Progenitor cell of endocrine pancreas (in vitro differentiated cells): ENCODE data around the gene ATP5F1C. TPM values are rescaled to one million over a fixed set of nuclear protein-coding genes. Genes with fewer than 3 reads are reported as not detected.
A peak's percentile ranks its signal among the peaks of the same experiment; 100 is the strongest.
"Not testable (repeated sequence)": the region's sequence is repeated elsewhere in the genome, so short reads cannot be mapped to it uniquely, and the experiment has no call there.

ENCODE experiments used
- DNase-seq: peaks from one replicate; pipeline ENCODE4 v3.0.0; 2021; ENCODE audit warnings: low spot score; ENCODE audit not compliant: unreplicated experiment
- H3K27ac Mint-ChIP-seq: 2 replicates; pipeline ENCODE4 v1.8.0; 2021; ENCODE audit warnings: mild to moderate bottlenecking, moderate library complexity, mixed read lengths
- H3K27me3 Mint-ChIP-seq: 2 replicates; pipeline ENCODE4 v1.8.0; 2021; ENCODE audit warnings: mixed read lengths
- H3K36me3 Mint-ChIP-seq: 2 replicates; pipeline ENCODE4 v1.8.0; 2022; ENCODE audit warnings: mixed read lengths; ENCODE audit not compliant: insufficient read depth
- H3K4me1 Mint-ChIP-seq: 2 replicates; pipeline ENCODE4 v1.8.0; 2021; ENCODE audit warnings: low read depth, mixed read lengths
- H3K4me3 Mint-ChIP-seq: 2 replicates; pipeline ENCODE4 v1.8.0; 2021; ENCODE audit warnings: low read depth, mild to moderate bottlenecking, moderate library complexity, mixed read lengths
- H3K9me3 Mint-ChIP-seq: 2 replicates; pipeline ENCODE4 v1.8.0; 2021; ENCODE audit warnings: low read depth, mixed read lengths
- long read RNA-seq: library from polyadenylated mRNA; unstranded; transcript quantifications from one replicate; pipeline ENCODE4 v2.0.0, GENCODE V29; 2020
- total RNA-seq: library from RNA; stranded (reverse); gene quantifications from 2 replicates; pipeline ENCODE4 v1.2.1, GENCODE V29; 2021
- TF ChIP-seq, protein P1 (sequence below): fragments of 200-600 bp; sonication (generic); IDR thresholded peaks from one replicate; pipeline ENCODE4 v1.5.0; 2021; ENCODE audit warnings: antibody characterized with exemption, mild to moderate bottlenecking; ENCODE audit not compliant: unreplicated experiment

Gene ATP5F1C
- total RNA-seq = 220 and 221 TPM in 2 replicates
- long read RNA-seq, transcript ATP5F1C-202 (10 exons, 1,163 nt) = major isoform, 205 of 231 reads
- long read RNA-seq, partial matches to known transcripts = 11 of 231 reads
- long read RNA-seq, other reads (novel, unspliced or antisense) = 9 of 231 reads

DNA sequence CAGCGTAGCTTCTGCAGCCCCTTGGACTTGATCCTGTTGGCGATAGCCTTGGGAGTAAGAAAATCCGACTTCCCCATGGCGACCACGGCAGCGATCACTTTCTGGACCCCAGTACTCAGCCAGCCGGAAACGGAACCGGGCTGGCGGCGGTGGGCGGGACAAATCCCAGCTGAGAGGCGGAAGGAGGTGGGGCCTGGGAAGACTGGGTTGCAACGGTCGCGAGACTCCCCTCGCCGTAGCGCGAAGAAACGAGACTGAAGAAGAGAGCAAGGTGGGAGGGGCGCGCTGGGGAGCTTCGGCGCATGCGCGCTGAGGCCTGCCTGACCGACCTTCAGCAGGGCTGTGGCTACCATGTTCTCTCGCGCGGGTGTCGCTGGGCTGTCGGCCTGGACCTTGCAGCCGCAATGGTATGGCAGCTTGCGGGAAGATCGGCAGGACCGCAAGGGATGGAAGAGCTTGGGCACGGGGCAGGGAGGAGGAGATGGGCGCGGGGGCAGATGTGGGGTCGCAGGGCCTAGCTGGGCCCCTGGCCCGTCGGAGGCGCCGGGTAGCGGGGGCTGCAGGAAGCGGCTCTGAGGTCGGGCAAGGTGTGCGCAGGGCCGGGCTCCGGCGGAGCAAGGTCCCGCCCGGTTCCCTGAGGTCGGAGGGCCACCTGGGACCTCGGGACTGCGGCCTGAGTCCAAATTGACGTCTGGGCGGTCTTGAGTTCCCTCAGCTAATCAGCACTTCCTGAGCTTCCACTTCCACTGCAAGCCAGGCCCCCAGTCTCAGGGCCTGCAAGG is at the start of gene ATP5F1C, which contains the start of gene KIN:
ATP5F1C (plus strand) TSS at position 321 of the 782 bp plus-strand sequence; CDS start at position 352, 31 bp downstream.
KIN (minus strand) TSS at position 137 of the 782 bp plus-strand sequence; CDS start at position 77, 60 bp downstream.
- Mint-ChIP-seq H3K4me1 (peaks cover 14% of the 10 kb centered on the region), H3K27me3 (no peaks in the 10 kb centered on the region), H3K36me3 (peaks cover 3% of the 10 kb centered on the region), H3K4me3 (no peak within 1 kb of the TSS), H3K27ac (no peak within 1 kb of the TSS), H3K9me3 (no peaks in the 10 kb centered on the region)
- TF ChIP-seq, protein P1, sequence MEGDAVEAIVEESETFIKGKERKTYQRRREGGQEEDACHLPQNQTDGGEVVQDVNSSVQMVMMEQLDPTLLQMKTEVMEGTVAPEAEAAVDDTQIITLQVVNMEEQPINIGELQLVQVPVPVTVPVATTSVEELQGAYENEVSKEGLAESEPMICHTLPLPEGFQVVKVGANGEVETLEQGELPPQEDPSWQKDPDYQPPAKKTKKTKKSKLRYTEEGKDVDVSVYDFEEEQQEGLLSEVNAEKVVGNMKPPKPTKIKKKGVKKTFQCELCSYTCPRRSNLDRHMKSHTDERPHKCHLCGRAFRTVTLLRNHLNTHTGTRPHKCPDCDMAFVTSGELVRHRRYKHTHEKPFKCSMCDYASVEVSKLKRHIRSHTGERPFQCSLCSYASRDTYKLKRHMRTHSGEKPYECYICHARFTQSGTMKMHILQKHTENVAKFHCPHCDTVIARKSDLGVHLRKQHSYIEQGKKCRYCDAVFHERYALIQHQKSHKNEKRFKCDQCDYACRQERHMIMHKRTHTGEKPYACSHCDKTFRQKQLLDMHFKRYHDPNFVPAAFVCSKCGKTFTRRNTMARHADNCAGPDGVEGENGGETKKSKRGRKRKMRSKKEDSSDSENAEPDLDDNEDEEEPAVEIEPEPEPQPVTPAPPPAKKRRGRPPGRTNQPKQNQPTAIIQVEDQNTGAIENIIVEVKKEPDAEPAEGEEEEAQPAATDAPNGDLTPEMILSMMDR = no peak
- DNase-seq = peak; percentile 96

DNA sequence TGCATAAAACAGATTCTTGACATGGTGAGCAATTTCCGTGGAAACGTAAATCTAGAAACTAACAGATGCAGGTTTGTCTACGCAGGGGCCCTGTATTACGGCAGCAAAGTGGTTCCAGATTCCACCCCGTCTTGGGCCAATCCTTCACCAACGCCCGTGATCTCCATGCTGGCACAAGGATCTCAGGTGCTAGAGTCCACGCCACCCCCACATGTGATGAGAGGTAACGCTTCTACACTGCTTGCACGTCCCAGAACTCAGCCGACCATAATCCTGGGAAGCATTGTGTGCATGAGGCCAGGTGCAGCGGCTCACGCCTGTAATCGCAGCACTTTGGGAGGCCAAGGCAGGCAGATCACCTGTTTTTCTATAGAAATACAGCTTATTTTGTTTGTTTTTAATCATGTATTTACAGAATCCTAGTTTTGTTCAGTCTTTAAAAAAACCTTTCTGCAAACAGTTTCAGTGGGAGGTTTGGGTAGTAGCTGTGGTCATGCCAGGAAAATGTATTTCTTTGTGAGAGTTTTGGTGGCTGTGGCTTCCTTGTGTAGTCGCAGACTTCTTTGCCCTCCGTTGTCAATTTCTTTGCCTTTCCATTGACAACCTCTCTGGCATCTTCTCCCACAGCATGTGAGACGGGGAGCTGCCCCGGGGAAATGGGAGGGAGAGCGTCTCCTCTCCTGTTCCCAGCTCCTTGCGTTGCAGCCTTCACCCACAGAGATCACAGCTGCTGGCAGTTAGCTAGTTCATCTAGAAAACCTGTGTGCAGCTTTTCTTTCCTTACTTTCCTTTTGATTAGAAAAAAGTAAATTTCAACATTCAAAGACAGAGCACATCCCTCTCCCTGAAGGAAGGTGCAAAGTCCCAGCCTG is 49.2 kb upstream of the ATP5F1C start:
- no peaks in the 10 kb centered on the region for H3K27me3 Mint-ChIP-seq
- H3K4me1 Mint-ChIP-seq = no peaks in the 10 kb centered on the region
- H3K4me3 Mint-ChIP-seq = no peak overlapping the region
- H3K36me3 Mint-ChIP-seq = no peaks in the 10 kb centered on the region
- TF ChIP-seq, protein P1 = no peak
- H3K9me3 Mint-ChIP-seq = no peaks in the 10 kb centered on the region
- H3K27ac Mint-ChIP-seq = no peak overlapping the region
- no peak for DNase-seq

DNA sequence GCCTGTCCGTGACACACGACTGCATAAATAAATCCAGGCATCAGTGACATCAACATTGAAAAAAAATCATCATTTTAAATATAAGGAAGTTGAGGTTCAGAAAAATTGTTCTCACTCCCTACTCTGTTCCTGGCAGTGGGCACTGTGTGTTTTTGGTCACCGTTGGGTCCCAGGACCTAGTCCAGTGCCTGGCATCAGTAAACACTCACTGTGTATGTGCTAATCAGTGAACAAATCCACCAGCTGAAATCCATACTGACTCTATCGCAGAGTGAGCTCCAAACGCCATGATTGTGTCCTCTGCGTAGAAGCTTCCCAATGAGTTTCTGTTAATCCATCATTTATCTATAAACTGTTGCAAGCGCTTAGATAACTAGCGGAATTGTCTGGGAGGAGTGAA is 43.7 kb upstream of the ATP5F1C start:
- no peaks in the 10 kb centered on the region for H3K4me1 Mint-ChIP-seq
- TF ChIP-seq, protein P1 = no peak
- DNase-seq = no peak
- no peaks in the 10 kb centered on the region for H3K27me3 Mint-ChIP-seq
- no peaks in the 10 kb centered on the region for H3K9me3 Mint-ChIP-seq
- no peaks in the 10 kb centered on the region for H3K36me3 Mint-ChIP-seq
- no peak overlapping the region for H3K4me3 Mint-ChIP-seq
- no peak overlapping the region for H3K27ac Mint-ChIP-seq

DNA sequence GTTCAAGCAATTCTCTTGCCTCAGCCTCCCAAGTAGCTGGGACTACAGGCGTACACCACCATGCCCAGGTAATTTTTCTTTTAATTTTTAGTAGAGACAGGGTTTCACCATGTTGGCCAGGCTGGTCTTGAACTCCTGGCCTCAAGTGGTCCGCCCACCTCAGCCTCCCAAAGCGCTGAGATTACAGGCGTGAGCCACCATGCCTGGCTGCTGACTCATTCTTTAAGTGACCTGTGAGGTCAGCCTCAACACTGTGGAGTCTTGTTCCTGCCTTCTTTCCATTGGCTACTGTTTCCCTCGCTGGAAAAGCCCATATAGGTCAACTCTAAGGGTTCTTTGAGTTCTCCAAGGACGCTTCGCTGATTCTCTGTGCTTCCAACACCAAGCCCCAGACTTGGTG is 39.3 kb upstream of the ATP5F1C start:
- peaks cover 16% of the 10 kb centered on the region for H3K36me3 Mint-ChIP-seq
- H3K9me3 Mint-ChIP-seq = not testable (repeated sequence)

DNA sequence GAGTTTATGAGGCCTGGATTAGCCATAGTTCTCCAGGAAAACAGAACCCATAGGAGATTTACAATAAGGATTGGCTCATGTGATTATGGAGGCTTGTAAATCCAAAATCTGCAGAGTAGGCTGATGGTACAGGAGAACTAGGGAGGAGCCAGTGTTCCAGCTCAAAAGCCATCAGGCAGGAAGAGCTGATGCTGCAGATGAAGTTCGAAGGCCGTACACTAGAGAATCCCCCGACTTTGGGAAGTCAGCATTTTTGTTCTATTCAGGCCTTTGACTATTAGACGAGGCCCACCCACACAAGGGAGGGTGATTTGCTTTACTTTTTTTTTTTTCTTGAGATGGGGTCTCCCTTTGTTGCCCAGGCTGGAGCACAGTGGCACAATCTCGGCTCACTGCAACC is 37.8 kb upstream of the ATP5F1C start:
- TF ChIP-seq, protein P1 = no peak
- no peaks in the 10 kb centered on the region for H3K9me3 Mint-ChIP-seq
- no peak for DNase-seq
- H3K27me3 Mint-ChIP-seq = no peaks in the 10 kb centered on the region
- H3K4me1 Mint-ChIP-seq = no peaks in the 10 kb centered on the region
- H3K36me3 Mint-ChIP-seq = peaks cover 25% of the 10 kb centered on the region
- no peak overlapping the region for H3K4me3 Mint-ChIP-seq
- H3K27ac Mint-ChIP-seq = no peak overlapping the region

More for the DNA sequence above, 39.3 kb upstream of the ATP5F1C start:
- H3K27ac Mint-ChIP-seq = peak overlapping the region; percentile 34
- DNase-seq, H3K27me3 Mint-ChIP-seq, H3K4me1 Mint-ChIP-seq, H3K4me3 Mint-ChIP-seq: not testable (repeated sequence)
